Activated CD4-positive, CD25-positive, alpha-beta regulatory T cell treated with anti-CD3 and anti-CD28 coated beads, Interleukin-2, amount 50 U/mL, for 72 hours (primary cell): ENCODE measurements around the gene RARS1.

Experiments used
- DNase-seq: peaks from one replicate; pipeline ENCODE4 v3.0.0; 2021

The RARS1 gene

DNA sequence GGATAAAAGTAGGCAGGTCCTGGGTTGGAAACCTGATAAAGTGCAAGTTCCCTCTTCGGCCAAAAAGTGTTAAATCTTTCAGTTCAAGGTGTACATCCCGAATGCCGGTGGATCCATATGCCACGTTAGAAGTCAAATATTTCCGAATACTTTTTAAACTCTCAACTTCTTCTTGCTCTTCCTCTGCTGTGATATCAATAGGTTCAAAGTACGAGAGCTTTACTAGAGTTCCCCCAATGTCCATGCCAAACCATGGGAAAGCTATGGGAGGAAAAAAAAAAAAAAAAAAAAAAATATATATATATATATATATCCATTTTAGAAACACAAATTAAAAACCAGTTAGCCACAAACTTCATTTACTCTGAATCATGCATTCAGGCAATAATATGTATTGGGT is 82.5 kb downstream of the RARS1 start:
- DNase-seq, result no peak
